Nephron (organoid): Measurements from ENCODE around the gene KCNIP4.

Experiments used
- H3K27ac Mint-ChIP-seq, 3 experiments: 2 replicates each; pipeline ENCODE4 v1.8.0; 2020; ENCODE audit warnings: mixed read lengths in 3 of 3, mild to moderate bottlenecking in 2 of 3, moderate library complexity in 1 of 3
- H3K27me3 Mint-ChIP-seq: 2 replicates; pipeline ENCODE4 v1.8.0; 2021; ENCODE audit warnings: low read depth, mild to moderate bottlenecking, moderate library complexity, mixed read lengths
- H3K36me3 Mint-ChIP-seq: 2 replicates; pipeline ENCODE4 v1.8.0; 2020; ENCODE audit warnings: low read depth, mixed read lengths
- H3K4me1 Mint-ChIP-seq: 2 replicates; pipeline ENCODE4 v1.8.0; 2020; ENCODE audit warnings: mixed read lengths
- H3K4me3 Mint-ChIP-seq, 3 experiments: 2 replicates each; pipeline ENCODE4 v1.8.0; 2020; ENCODE audit warnings: mild to moderate bottlenecking in 3 of 3, mixed read lengths in 3 of 3, moderate library complexity in 2 of 3
- H3K9me3 Mint-ChIP-seq: 2 replicates; pipeline ENCODE4 v1.8.0; 2020; ENCODE audit warnings: mixed read lengths
- TF ChIP-seq, protein P1 (sequence below), 3 experiments: fragments of 200-600 bp; sonication (generic); IDR thresholded peaks; one replicate each; pipeline ENCODE4 v1.5.0; 2021; ENCODE audit warnings: antibody characterized with exemption in 3 of 3; ENCODE audit not compliant: unreplicated experiment in 3 of 3

Gene KCNIP4

DNA sequence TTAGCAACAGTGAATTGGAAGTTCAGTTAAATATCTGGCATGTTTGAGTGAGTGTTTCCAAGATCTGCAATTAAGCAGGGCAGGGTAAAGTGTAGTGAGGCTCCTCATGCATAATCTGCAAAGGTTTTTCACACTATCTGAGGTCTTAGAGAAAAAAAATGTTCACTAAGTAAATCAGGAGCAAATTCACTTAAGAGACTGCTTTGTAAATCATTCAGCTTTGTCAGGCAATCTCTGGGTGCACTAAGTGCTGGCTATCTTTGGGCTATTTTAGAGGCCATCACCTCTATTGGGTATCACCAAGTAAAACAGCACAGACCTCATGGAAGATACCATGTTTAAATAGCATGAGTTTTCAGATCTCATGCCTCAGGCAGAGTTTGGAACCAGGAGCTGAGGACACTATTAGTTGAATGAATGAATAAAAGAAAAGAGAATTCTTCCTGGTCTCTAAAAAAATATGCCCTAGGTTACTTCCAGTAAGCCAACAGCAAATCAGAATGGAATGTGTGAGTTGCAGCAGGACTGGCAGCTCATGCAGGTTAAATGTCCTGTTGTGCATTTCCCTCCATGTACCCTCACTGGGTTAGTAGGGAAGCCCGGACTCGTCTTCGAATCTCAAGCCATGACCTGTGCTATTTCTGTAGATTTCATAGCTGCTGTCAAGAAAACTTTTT lies 195.3 kb downstream of the KCNIP4 start:
- Mint-ChIP-seq H3K4me1 (no peaks in the 10 kb centered on the region), H3K27ac (no peak overlapping the region), H3K9me3 (no peaks in the 10 kb centered on the region), H3K36me3 (no peaks in the 10 kb centered on the region), H3K27me3 (peaks cover 4% of the 10 kb centered on the region), H3K4me3 (no peak overlapping the region)
- TF ChIP-seq, protein P1, sequence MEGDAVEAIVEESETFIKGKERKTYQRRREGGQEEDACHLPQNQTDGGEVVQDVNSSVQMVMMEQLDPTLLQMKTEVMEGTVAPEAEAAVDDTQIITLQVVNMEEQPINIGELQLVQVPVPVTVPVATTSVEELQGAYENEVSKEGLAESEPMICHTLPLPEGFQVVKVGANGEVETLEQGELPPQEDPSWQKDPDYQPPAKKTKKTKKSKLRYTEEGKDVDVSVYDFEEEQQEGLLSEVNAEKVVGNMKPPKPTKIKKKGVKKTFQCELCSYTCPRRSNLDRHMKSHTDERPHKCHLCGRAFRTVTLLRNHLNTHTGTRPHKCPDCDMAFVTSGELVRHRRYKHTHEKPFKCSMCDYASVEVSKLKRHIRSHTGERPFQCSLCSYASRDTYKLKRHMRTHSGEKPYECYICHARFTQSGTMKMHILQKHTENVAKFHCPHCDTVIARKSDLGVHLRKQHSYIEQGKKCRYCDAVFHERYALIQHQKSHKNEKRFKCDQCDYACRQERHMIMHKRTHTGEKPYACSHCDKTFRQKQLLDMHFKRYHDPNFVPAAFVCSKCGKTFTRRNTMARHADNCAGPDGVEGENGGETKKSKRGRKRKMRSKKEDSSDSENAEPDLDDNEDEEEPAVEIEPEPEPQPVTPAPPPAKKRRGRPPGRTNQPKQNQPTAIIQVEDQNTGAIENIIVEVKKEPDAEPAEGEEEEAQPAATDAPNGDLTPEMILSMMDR (IDR thresholded peaks at IDR 0.05; ENCODE audit: unreplicated experiment in 3 of 3), result no peak

DNA sequence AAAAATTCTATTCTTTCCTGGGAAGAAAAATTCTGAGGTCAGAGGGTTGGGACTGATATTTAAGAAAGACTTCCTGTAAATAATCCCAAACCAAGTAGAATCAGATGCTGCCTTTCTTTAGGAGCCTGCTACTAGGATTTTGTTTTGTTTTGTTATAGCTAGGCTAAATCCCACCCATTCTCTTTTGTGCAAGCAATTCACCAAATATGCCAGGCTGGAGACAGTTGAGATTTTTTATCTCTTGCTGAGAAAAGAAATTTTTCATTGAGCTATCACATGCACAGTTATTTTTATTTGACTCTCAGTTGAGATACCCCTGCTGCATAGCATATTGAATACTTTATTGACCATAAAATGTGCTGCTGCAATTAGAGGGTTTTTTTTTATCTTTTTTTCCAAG lies 196.0 kb downstream of the KCNIP4 start:
- no peak overlapping the region for H3K4me3 Mint-ChIP-seq
- no peaks in the 10 kb centered on the region for H3K36me3 Mint-ChIP-seq
- no peaks in the 10 kb centered on the region for H3K9me3 Mint-ChIP-seq
- H3K4me1 Mint-ChIP-seq, result no peaks in the 10 kb centered on the region
- TF ChIP-seq, protein P1 (IDR thresholded peaks at IDR 0.05; ENCODE audit: unreplicated experiment in 3 of 3), result no peak
- no peak overlapping the region for H3K27ac Mint-ChIP-seq
- peaks cover 4% of the 10 kb centered on the region for H3K27me3 Mint-ChIP-seq

DNA sequence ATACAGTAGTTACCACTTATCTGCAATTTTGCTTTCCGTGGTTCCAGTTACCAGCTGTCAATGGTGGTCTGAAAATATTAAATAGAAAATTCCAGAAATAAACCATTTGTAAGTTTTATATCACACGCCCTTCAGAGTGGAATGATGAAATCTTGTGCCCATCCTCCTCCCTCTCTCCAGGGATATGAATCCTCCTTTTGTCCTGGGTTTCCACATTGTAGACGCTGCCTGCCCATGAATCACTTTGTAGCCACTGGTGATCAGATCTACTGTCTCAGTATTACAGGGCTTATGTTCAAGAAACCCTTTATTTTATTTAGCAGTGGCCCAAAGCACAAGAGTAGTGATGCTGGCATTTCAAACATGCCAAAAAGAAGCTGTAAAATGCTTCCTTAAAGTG lies 198.6 kb downstream of the KCNIP4 start:
- no peaks in the 10 kb centered on the region for H3K36me3 Mint-ChIP-seq
- H3K27ac Mint-ChIP-seq, result no peak overlapping the region
- H3K4me1 Mint-ChIP-seq, result no peaks in the 10 kb centered on the region
- H3K27me3 Mint-ChIP-seq, result peaks cover 4% of the 10 kb centered on the region
- no peak overlapping the region for H3K4me3 Mint-ChIP-seq
- no peaks in the 10 kb centered on the region for H3K9me3 Mint-ChIP-seq
- TF ChIP-seq, protein P1 (IDR thresholded peaks at IDR 0.05; ENCODE audit: unreplicated experiment in 3 of 3), result no peak

- Mint-ChIP-seq H3K4me3 (no peak overlapping the region), H3K4me1 (no peaks in the 10 kb centered on the region), H3K27ac (no peak overlapping the region), H3K9me3 (no peaks in the 10 kb centered on the region), H3K27me3 (peaks cover 4% of the 10 kb centered on the region), H3K36me3 (no peaks in the 10 kb centered on the region)
- TF ChIP-seq, protein P1 (IDR thresholded peaks at IDR 0.05; ENCODE audit: unreplicated experiment in 3 of 3), result no peak
These were observed 199.2 kb downstream of the KCNIP4 start for GRCh38 chr4:21749412-21749811.

GRCh38 chr4:21744046-21744445 lies 204.5 kb downstream of the KCNIP4 start:
- Mint-ChIP-seq H3K27me3 (no peaks in the 10 kb centered on the region), H3K27ac (no peak overlapping the region), H3K9me3 (no peaks in the 10 kb centered on the region), H3K4me3 (no peak overlapping the region), H3K36me3 (no peaks in the 10 kb centered on the region), H3K4me1 (no peaks in the 10 kb centered on the region)
- TF ChIP-seq, protein P1 (IDR thresholded peaks at IDR 0.05; ENCODE audit: unreplicated experiment in 3 of 3), result no peak

DNA sequence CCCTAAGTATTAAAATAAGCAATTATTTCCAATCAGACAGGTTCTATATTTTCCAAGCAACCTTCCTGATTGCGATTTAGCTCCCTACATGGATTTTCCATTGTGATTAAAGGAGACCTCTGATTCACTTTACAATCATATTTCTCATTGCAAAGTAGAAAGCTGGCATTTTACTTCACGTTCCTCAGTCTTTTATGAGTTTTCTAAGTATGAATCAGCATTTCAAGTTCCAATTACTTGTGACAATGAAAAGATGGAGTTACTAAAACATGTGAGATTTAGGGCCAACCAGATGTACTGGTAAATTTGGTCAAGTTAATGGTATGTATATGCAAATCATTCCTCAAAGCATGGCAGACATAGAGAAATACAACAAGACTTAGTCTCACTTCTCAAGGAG lies 206.2 kb downstream of the KCNIP4 start:
- no peaks in the 10 kb centered on the region for H3K4me1 Mint-ChIP-seq
- no peaks in the 10 kb centered on the region for H3K27me3 Mint-ChIP-seq
- H3K4me3 Mint-ChIP-seq, result no peak overlapping the region
- TF ChIP-seq, protein P1 (IDR thresholded peaks at IDR 0.05; ENCODE audit: unreplicated experiment in 3 of 3), result no peak
- H3K36me3 Mint-ChIP-seq, result no peaks in the 10 kb centered on the region
- no peaks in the 10 kb centered on the region for H3K9me3 Mint-ChIP-seq
- no peak overlapping the region for H3K27ac Mint-ChIP-seq
